LoVo (cell line): ENCODE results near the gene EIF2AK3.
A peak's percentile ranks its signal among the peaks of the same experiment; 100 is the strongest.
"Not testable (repeated sequence)": the region's sequence is repeated elsewhere in the genome, so short reads cannot be mapped to it uniquely, and the experiment has no call there.

Experiments used
- DNase-seq: peaks from one replicate; pipeline ENCODE4 v3.0.0-alpha.2; 2016; ENCODE audit warnings: low spot score

The EIF2AK3 gene

DNA sequence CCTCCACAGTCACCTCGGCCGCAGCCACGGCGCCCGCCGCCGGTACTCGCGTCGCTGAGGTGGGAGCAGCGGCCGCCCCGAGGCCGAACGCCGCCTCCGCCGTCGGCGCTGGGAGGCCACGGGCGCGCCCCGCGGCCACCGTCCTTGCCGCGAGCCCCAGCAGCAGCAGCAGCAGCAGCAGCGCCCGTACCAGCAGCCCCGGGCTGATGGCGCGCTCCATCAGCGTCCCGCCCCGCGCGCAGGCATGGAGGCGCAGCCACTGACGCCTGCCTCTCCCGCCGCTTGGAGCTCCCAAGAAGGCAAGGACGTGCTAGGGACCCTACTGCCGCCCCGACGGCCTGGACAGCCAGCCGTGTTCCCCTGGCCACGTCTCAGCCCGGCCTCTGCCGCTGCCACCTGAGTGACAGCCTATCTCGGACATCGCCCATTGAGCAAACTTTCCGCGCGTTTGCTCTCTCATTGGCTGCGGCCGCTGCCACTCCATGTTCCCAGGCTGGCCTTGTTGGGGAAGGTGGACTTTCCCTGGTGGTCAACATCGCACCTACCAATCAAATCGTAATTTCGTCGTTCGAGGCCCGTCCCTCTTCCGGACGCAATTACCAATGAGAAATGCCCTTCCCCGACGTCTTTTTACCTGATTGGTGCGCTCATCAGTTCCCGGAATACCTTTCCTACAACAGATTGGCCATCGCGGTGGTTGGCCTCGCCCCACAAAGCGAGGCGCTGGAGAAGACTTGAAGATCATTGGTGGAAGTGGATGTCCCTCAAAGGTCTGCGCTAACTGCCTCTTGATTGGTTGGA, at the start of gene EIF2AK3:
Gene EIF2AK3 (minus strand): TSS at position 410 of the 801 bp plus-strand sequence. CDS start 190 bp downstream, at position 220.
- DNase-seq: peak; percentile 98

- DNase-seq: no peak
Measured at GRCh38 chr2:88673363-88673762, 46.1 kb upstream of the EIF2AK3 start.

GRCh38 chr2:88671786-88672427, 44.6 kb upstream of the EIF2AK3 start:
- DNase-seq: peak; percentile 63

- peak; percentile 28 for DNase-seq
Measured at GRCh38 chr2:88669482-88670214, 42.4 kb upstream of the EIF2AK3 start.

GRCh38 chr2:88668862-88669261, 41.6 kb upstream of the EIF2AK3 start:
- no peak for DNase-seq

DNA sequence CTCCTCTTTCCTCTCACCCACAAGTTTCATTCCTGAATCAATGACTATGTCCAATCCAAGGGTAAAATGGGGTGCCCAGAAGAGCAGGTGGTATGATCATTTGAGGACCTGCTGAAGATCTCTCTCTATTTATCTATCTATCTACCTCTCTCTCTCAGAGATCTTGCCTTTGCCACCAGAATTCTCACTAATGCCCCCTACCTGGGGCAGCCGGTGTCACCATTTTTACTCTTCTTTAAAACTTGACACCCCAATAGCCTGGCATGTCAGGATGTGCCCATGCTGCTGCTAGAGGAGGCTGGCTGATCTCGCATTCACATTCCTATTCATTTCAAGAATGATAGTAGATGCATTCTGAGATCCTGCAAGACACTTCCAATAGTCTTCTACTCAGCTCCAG, 40.0 kb upstream of the EIF2AK3 start:
- DNase-seq: no peak

DNA sequence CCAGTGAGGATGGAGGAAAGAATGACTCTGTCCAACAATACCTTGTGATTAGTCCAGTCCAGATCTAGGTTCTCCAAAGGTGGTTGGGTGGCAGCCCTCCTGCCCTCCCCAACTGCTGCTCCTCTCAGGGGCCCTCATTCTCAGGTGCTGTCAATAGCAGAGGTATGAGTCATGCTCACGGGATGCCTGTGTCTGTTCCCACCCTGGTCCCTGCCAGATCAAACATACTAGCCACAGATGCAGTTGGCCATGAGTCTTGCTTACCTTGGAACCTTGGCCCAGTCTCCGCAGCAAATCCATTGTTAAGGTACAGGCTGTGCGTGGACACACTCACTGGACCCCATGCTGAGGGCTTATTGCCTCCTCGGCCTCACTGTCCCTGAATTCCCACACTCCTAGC, 39.3 kb upstream of the EIF2AK3 start:
- DNase-seq: peak; percentile 16

DNA sequence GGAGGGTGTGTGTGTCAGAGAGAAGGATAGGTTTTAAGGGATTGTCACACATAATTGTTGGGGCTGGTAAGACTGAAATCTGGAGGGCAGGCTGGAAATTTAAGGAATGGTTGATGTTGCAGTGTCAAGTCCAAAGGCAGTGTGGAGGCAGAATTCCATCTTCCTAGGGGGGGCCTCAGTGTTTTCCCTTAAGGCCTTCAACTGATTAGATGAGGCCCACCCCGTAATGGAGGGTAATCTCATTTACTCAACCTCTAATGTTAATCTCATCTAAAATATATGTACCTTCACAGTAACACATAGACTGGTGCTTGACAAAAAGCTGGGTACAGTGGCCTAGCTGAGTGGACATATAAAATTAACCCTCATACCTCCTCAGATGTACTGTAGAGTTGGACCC, 33.4 kb upstream of the EIF2AK3 start:
- no peak for DNase-seq

DNA sequence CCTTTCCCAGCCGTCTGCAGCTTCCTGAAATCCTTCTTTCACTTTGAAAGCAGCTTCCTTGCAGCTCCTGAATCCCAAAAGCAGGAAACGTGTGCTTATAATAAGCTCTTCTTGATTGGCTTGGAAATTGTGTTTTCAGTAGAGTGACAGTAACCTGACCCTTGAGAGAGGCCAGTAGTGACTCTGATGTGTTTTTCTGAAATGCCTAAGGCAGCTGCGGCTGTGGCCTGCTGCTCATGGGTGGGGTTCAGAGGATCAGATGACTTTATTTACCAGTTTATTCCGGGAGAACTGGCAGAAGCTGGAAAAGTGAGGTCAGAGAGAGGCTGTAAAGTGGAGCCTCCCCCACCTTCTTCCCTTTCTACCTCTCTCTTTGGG, 32.3 kb upstream of the EIF2AK3 start:
- DNase-seq: peak; percentile 42

DNA sequence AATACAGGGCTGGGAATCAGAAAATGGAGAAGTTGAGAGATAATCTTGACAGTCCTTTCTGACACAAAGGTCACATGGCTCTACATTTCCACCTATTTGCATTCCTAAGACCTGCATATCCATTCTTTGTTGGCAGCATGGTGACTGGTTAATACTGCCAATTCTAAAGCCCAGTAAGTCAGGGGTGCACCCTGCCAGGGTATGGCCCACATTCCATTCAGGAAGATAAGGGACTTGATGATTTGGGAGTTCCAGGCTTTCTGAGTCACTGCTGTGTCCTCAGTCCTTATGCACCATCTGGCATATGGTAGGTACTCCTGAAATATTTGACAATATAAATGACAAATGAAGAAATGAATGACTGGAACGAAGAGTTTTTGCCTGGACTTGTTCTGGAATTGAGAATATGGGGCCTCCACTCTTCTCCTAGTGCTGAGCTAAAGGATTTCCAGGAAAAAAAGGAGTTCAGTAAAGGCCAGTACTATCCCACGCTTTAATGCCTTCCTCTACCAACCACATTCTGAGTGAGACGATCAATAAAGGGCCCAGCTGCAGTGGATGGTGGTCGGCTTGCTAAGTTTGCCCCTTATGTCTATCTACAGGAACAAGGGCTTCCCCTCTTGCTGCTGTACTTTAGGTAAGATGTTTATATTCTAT, 31.7 kb upstream of the EIF2AK3 start:
- peak; percentile 18 for DNase-seq

GRCh38 chr2:88658326-88658725, 31.1 kb upstream of the EIF2AK3 start:
- DNase-seq: no peak

- DNase-seq: no peak
Measured at GRCh38 chr2:88657131-88657530, 29.9 kb upstream of the EIF2AK3 start.

DNA sequence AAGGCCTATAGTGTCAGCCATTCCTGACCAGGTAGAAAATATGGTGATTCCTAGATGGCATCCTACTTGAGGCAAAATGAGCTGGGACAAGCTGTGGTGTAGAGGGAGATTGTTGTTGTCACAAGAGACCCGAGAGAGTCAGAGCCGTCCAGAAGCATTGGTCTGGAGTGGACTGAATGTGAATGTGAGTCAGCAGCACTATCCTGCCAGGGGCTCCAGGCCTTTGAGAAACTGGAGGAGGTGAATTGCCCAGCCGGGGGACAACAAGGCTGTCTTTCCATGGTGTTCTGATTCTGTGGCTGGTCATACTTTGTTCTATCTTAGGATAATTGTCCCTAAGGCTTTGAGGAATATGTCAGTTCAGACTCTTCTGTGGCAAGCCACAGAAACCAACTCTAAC, 29.4 kb upstream of the EIF2AK3 start:
- DNase-seq: no peak

- DNase-seq: no peak
Measured at GRCh38 chr2:88654714-88655113, 27.4 kb upstream of the EIF2AK3 start.

- no peak for DNase-seq
Measured at GRCh38 chr2:88651646-88652045, 24.4 kb upstream of the EIF2AK3 start.

DNA sequence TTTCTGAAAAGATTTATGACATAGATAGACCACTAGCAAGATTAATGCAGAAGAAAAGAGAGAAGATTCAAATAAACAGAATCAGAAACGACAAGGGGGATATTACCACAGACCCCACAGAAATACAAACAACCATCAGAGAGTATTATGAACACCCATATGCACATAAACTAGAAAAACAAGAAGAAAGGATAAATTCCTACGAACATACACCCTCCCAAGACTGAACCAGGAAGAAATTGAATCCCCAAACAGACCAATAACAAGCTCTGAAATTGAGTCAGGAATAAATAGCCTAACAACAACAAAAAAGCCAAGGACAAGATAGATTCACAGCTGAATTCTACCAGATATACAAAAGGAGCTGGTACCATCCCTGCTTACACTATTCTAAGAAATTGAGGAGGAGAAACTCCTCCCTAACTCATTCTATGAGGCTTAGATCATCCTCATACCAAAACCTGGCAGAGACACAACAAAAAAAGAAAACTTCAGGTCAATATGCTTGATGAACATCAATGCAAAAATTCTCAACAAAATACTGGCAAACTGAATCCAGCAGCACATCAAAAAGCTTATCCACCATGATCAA, 18.1 kb upstream of the EIF2AK3 start:
- DNase-seq: not testable (repeated sequence)

DNA sequence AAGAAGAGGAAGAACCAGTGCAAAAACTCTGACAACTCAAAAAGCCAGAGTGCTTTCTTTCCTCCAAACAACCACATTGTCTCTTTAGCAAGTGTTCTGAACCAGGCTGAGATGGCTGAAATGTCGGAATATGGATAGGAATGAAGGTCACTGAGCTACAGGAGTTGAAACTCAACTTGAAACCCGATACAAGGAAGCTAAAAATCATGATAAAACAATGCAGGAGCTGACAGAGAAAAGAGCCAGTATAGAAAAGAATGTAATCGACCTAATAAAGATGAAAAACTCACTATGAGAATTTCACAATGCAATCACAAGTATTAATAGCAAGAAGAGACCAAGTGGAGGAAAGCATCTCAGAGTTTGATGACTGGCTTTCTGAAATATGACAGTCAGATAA, 15.0 kb upstream of the EIF2AK3 start:
- no peak for DNase-seq

- no peak for DNase-seq
Measured at GRCh38 chr2:88641330-88641729, 14.1 kb upstream of the EIF2AK3 start.

DNA sequence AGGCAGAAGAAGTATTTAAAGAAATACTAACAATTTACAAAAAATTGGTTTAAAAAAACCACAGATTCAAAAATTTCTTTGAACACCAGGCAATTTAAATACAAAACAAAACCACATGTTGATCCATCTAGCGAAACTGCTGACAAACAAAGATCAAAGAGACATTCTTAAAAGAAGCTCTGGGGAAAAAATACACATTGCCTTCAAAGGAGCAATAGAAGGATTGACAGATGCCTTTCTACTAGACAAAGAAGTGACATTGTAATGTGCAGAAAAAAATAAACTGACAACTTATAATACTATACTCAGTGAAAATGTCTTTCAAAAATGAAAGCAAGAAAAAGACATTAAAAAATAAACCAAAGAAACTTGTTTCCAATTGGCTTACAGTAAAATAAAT, 12.6 kb upstream of the EIF2AK3 start:
- DNase-seq: no peak

DNA sequence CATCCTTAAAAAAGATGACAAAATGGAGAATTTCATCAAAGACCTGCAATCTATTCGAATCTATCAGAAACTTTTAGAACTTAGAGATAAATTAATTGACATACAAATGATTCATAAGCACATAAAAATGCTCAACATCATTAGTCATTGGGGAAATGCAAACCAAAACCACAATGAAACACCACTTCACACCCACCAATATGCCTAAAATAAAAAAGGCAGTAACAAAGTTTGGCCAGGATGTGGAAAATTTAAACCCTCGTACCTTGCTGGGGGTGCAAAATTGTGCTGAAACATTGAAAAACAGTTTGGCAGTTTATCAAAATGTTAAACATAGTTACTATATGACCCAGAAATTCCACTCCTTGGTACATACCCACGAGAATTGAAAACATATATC, 11.5 kb upstream of the EIF2AK3 start:
- peak; percentile 29 for DNase-seq

DNA sequence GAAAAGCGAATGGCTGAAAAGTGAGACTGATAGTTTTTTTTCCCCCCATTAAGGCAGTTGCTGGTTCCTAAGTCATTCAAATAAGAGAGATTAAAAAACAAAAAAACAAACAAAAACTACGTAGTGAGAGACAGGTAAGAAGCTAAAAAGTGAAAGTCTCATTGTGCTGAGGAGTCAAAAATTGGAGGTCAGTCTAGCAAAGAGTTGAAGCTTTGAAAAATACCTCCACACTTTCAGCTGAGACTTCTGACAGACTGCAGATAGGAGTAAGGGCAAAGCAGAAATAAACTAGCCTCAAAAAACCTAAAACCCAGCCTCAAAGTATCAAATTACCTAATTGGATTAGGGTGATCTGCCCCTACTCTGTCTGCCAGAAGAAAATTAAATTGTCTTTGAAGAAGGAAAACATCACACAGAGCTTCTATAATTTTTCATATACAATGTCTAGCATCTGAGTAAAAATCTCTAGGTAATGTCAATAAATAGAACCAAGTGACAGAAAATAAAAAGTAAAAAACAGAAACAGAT, 10.9 kb upstream of the EIF2AK3 start:
- DNase-seq: no peak

- no peak for DNase-seq
Measured at GRCh38 chr2:88637464-88637863, 10.2 kb upstream of the EIF2AK3 start.
